Brain pericyte (primary cell): ENCODE measurements around the gene TERB2.
"Not testable (repeated sequence)": the region's sequence is repeated elsewhere in the genome, so short reads cannot be mapped to it uniquely, and the experiment has no call there.

Experiments
- DNase-seq: peaks from one replicate; pipeline ENCODE4 v3.0.0-alpha.2; 2012; ENCODE audit warnings: low read depth, low spot score

The TERB2 gene, protein sequence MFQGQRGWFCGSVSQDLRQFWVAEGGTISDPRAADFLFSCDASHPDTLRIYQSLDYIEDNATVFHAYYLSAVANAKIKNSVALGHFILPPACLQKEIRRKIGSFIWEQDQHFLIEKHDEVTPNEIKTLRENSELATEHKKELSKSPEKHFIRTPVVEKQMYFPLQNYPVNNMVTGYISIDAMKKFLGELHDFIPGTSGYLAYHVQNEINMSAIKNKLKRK

DNA sequence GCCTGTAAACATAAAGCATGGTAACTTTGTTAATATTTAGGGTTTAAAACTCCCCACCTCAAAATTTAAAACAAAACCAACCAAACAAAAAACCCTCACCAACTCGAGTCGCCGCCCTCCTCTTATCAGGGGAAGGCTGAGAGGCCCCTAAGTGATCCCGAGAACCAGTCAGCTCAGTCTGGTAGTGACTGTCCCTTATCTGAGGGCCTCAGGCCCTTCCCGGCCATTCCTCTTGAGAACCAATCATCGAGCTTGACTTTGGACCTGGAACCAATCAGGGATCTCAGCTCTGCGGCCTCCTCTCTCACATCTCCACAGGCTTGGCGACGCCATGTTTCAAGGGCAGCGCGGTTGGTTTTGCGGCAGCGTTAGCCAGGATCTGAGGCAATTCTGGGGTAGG is at the start of gene TERB2:
Gene TERB2 (plus strand): TSS at position 300 of the 400 bp plus-strand sequence. CDS start 32 bp downstream, at position 332.
- DNase-seq, result no peak

DNA sequence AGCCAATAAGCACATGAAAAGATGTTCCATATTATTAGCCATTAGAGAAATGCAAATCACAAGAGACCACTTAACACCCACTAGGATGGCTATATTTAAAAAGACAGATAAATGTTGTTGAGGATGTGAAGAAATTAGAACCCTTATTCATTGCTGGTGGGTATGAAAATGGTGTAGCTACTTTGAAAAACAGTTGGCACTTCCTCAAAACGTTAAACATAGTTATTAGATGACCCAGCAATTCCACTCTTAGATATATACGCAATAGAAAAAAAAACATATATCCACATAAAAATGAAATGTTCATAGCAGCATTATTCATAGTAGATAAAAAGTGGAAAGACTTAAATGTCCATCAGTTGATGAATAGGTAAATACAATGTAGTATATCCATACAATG is 47.1 kb upstream of the TERB2 start:
- DNase-seq, result no peak

DNA sequence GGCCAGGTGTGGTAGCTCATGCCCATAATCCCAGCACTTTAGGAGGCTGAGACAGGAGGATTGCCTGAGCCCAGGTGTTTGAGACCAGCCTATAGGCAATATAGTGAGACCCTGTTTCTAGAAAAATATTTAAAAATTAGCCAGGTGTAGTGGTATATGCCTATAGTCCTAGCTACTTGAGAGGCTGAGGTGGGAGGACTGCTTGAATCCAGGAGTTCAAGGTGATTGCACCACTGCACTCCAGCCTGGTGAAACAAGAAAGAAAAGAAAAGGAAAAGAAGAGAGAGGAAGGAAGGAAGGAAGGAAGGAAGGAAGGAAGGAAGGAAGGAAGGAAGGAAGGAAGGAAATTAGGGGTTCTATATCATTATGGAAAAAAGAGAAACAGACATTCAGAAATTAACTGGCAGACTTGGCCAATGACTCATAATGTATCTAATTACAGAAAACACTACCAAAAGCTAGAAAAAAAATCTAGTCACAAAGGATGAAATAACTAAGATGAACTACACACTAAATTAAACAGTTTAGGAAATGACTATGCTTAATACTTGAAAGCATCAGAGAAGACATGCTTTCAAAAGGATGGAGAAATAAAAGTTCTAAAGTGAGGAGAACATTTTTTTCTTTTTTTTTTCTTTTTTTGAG is 45.4 kb upstream of the TERB2 start:
- no peak for DNase-seq

DNA sequence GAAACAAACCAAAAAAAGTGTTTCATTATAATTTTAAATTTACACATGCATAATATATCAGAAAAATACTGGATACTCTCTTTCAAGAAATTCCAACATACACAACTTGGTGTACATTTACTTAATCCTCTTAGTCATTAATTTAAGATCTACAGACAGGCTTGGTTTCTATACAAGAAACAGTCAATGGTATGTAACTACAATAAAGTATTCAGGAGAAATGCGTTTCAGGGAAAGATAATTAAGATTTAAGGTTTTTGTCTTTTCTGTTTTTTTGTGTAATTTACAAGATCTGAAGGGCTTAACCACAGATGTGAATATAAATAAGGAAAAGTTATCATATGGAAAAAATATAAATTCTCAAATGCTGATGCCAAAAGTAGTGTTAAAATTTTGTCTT is 44.3 kb upstream of the TERB2 start:
- not testable (repeated sequence) for DNase-seq

DNA sequence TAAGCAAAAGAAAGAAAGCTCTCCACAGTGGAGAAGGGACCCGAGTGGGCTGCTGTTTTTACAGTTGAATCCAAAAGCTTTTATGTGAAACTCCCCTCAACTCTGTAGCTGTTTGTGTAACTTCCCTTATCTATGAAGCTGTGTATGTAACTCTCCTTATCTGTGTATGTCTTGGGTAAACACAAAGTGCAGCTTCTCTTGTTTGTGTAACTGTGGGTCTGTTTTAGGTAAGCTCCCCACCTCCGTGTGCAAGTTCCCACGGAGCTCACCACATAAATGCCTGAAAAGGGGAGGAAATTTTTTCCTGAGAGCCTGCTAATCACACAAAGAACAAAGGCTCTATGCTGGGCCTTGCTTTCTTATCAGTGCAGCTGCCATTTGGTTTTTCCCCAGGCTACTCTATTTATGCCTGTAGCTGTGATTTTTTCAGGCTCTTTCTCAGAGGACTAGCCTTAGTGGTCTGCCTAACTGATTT is 43.5 kb upstream of the TERB2 start:
- DNase-seq, result not testable (repeated sequence)

DNA sequence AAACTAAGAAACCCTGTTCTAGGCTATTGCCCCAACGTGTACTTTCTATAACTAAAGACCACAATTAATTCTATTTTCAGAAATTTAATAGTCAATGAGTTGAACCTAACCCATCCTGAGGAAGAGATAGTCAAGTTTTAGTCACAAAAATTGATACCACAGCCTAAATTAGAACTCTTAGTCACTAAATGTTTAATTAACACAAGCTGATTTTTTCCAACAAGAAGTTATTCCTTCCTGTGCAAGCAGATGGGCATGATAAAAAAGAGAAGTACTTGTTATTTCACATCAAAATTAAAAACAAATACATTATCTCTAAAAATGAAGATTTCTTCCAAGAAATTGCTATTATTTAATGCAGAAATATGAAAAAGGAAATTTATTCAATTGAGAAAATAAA is 38.4 kb upstream of the TERB2 start:
- DNase-seq, result no peak

DNA sequence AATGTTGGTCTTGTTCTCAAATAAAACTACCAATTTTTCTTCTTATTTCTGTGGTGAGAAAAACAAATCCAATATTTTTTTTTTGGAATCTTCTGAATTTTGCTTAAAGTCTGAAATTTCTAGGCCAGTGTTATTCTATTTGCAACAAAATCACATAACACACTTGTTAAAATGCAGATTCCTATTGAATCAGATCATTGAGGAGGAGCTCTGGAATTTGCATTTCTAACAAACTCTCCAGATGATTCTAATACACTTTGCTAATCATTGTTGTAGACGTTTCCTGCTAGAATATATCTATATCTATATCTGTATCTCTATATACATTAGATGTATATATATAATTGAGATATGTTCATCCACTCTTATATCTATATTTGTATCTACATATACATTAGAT is 27.8 kb upstream of the TERB2 start:
- not testable (repeated sequence) for DNase-seq

DNA sequence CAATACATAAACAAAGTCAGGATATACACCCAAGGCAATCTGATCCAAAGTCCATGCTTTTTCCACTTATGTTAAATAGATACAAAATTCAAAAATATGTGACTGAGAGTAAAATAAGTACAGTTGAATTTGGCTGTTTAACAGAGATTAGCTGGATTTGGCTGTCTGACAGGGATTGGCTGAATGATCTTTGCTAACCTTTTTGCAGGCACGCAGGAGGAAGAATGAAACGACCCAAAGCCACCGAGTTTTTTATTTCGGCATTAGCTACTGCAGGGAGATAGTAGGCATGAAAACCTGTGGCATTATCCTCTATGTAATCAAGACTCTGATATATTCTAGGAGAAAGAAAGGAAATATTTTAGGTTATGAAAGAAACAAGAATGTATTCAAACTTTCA is 26.2 kb upstream of the TERB2 start:
- DNase-seq, result not testable (repeated sequence)

DNA sequence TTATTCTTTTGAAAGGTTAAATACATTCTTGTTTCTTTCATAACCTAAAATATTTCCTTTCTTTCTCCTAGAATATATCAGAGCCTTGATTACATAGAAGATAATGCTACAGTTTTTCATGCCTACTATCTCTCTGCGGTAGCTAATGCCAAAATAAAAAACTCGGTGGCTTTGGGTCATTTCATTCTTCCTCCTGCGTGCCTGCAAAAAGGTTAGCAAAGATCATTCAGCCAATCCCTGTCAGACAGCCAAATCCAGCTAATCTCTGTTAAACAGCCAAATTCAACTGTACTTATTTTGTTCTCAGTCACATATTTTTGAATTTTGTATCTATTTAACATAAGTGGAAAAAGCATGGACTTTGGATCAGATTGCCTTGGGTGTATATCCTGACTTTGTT is 1.8 kb downstream of the TERB2 start:
- not testable (repeated sequence) for DNase-seq

DNA sequence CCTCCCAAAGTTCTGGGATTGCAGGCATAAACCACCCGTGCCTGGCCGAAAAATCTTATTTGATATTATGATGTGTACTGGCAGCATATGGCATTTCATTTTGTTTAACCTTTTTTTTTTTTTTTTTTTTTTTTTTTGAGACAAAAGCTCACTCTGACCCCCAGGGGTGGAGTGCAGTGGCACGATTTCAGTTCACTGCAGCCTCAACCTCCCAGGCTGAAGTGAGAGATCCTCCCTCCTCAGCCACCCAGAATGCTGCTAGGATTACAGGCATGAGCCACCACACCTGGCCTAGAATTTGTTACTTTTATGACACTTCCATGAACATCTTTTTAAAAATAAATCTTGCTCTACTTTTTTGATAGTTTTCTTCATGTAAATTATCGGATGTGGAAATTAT is 12.0 kb downstream of the TERB2 start:
- no peak for DNase-seq

DNA sequence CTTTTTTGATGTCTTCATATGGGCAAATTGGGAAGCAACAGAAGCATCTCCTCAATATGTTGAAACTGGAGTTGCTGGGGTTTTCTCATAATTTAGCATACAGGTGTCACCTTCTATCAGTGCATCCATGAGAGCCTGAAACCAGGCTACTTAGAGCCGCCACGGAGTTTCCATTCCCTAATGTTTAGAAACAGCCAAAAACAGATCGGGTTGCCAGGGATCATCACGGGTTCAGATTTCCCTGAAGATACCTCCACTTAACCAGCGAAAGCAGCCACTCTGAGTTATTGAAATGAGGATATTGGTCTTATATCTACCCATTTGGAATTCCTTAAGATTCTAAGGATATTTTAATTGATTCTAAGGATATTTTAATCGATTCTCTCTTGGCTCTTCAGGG is 14.5 kb downstream of the TERB2 start:
- no peak for DNase-seq

DNA sequence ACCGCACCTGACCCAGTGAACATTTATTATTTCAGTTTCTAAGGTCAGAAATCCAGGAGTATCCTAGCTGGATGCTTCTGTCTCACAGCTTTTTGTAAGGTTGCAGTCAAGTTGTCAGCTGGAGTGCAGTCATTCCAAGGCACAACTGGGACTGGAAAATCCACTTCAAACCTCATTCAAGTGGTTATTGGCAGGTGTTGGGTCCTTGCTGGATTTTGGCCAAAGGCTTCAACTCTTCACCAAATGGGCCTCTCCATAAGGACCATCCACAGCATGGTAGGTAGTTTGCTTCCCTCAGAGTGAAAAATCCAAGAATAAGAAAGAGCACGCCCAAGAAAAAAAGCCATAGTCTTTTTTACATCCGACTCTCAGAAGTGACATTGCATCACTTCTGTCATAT is 19.7 kb downstream of the TERB2 start:
- DNase-seq, result not testable (repeated sequence)

DNA sequence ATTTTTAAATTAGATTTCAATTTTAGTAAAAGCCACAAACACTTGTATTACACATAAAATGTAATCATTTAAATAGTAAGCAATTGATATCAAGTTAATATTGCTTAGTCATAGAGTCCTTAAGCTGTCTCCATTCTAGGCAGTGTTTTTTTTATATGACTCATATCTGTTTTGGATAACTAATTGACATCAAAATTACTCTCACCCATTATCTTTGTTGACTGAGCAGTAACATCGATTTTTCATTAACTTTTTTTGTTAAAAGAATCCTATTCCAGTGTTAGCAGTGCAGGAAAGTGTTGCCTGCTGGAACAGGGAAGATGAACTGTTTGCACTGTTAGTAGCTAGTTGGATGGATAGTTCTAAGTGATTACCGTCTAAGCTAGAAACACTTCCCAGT is 21.3 kb downstream of the TERB2 start:
- not testable (repeated sequence) for DNase-seq

DNA sequence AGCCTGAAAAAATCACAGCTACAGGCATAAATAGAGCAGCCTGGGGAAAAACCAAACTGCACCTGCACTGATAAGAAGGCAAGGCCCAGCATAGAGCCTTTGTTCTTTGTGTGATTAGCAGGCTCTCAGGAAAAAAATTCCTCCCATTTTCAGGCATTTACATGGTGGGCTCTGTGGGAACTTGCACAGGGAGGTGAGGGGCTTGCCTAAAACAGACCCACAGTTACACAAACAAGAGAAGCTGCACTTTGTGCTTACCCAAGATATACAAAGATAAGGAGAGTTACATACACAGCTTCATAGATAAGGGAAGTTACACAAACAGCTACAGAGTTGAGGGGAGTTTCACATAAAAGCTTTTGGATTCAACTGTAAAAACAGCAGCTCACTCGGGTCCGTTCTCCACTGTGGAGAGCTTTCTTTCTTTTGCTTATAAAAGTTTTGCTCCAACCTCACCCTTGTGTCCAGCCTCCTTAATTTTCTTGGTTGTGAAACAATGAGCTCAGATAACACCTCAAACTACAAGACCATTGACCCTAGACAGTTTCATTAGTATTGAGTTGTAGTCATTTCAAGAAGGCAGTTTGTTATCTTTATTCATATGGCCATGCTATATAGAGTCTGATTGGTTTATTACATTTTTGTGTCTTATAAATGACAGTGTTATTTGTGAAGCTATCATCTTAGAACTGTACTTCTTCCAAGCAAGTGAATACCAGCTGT is 23.3 kb downstream of the TERB2 start:
- DNase-seq, result not testable (repeated sequence)

DNA sequence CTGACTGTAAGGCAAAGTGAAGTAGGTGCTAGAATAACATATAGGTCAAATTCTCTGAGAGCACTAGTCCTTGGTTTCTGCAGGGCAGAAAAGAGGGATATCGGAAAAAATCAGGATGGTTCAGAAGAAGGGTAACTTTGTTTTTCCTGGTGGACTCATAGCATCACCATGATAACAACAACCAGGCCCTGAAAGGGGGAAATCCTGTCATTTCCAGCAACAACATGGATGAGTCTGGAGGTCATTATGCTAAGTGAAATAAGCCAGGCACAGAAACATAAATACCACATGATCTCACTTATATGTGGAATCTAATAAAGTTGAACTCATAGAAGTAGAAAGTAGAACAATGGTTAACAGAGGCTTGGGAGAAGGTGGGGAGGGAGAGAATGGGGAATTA is 27.7 kb downstream of the TERB2 start:
- DNase-seq, result not testable (repeated sequence)

DNA sequence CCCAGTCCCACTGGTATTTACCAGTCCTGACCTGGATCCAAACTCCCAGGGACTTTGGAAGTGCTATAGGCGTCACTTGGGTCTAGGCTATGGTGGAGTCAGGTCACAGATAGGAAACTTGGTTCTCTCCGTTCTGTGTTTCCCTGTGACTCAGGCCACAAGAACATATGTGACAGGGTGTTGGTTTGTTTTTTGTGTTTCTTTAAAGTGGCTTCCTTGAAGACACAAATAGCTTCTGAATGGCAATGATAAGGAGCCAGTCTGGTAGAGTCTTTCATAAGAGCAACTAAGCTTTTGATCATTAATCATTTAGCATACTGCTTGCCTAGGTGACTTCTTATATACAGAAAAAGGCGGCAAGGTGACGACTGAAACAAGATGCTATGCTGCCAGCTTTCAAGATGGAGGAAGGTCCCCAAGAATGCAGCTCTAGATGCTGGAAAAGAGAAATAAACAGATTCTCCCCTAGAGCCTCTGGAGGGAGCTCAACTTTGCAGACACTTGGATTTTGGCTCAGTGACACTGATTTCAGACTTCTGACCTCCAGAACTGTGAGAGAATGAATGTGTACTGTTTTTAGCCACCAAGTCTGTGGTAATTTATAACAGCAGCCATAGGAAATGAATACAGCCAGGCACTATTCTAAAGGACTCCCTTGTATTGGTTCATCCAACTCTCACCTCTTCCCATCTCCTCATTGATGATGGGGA is 30.0 kb downstream of the TERB2 start:
- not testable (repeated sequence) for DNase-seq

DNA sequence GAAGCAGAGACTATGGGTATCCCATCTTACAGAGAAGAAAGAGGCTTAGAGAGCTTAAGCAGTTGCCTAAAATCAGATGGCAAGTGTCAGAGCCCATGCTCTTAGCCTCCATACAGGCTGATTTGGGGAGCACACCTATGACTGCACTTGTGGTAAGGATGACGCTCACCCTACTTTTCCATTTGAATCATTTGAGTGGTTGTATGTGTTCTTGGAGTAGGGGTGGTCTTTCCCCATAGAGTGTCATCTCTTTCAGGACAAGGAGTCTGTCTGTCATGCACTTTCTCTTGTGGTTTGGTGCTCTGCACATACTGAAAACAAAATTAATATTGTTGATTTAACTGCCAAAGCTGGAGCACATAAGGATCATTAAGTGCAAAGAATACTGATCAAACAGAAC is 31.2 kb downstream of the TERB2 start:
- not testable (repeated sequence) for DNase-seq

DNA sequence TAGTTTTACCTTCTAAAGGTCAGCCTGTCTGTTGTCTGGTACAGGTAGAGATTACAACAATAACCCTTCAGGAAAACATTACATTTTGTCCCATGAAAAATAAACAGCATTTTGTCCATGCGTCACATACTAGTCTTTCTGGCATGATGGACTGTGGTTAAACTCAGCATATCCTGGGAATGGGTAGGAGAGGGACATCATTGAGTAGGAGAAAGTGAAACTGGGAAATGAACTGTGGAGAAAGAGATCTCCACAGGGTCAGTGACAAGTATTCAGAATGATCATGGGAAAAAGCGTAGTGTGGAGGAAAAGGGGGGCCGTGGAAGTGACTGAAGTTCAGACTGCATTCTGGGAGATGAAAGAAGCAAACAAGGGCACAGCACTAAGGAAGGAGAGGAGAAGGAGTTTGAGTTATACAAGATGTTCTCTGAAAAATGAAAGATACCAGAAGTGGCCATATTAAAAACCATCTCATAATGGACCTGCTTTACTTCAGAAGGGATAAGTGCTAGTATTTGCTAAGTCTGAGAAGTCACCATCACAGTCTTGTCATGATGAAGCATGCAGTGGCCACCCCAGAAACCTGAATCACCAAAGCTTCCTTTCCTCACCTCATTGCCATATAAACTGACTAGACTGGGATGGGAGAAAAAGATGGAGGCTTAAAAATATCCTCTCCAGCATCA is 31.8 kb downstream of the TERB2 start:
- DNase-seq, result not testable (repeated sequence)

DNA sequence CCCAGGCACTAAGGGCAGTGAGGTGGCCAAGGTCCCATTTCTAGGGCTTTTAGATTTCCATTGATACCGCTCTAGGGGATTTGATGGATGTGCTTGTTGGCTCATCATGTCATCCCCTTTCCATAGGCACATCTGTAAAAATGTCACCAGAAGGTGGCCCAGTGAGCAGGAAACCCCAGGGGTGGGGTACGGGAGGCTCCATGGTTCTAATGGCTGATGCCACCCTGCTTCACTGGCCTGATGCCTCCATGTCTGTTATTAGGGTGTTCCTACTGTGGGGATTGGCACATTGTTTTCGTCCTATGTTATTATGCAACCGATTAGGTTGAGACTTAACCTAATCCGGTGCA is 32.4 kb downstream of the TERB2 start:
- not testable (repeated sequence) for DNase-seq

DNA sequence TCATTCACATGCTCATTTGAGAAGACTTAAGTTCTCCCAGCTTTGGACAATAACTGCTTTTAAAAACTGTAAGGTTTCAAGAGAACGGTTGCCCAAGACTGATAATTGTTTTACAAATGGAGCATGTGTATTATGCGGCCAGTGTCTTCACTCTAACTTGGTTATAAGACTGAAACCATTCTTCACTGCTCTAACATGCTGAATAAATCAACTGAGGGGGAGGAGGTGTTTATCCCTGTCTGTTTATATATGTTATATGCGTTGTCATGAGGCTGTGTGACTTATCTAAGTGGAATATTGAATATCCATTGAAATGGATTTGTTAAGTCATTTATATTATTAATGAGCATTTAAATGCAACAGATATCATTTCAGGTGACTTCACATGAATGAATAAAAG is 41.1 kb downstream of the TERB2 start:
- DNase-seq, result not testable (repeated sequence)

DNA sequence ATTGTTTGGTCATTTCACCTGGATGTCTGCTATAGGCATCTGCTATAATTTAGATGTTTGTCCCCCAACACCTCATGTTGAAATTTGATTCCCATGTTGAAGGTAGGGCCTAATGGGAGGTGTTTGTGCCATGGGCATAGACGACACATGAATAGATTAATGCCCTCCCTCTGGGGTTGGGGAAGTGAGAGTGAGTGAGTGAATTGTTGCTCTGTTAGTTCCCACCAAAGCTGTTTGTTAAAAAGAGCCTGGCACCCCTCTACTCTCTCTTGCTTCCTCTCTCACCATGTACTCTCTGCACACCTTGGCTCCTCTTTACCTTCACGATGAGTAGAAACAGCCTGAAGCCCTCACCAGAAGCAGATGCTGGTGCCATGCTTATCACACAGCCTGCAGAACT is 42.6 kb downstream of the TERB2 start:
- DNase-seq, result no peak

DNA sequence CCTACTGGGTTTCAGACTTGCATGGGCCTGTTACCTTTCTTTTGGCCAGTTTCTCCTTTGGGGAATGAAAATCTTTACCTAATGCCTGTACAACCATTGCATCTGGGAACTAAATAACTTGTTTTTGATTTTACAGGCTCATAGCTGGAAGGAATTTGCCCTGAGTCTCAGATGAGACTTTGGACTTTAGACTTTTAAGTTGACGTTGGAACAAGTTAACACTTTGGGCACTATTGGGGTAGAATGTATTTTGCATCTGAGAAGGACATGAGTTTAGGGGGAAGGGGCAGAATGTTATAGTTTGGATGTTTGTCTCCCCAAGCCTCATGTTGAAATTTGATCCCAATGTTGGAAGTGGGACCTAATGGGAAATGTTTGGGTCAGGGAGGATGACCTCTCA is 44.7 kb downstream of the TERB2 start:
- not testable (repeated sequence) for DNase-seq
